DOHH2 (cell line): Measurements from ENCODE around the gene IL9.

ENCODE experiments used
- H3F3A ChIP-seq: fragments of 200-600 bp; sonication (generic), shearing (Covaris generic); 2 replicates; pipeline ENCODE4 v1.6.0; 2016; ENCODE audit warnings: antibody characterized with exemption, mild to moderate bottlenecking; ENCODE audit not compliant: control insufficient read depth, insufficient read depth
- H3K27ac ChIP-seq: fragments of 200-600 bp; sonication (generic); 2 replicates; pipeline ENCODE4 v1.5.1; 2014; ENCODE audit warnings: low read depth, mild to moderate bottlenecking, low read length, moderate library complexity
- H3K27me3 ChIP-seq: fragments of 200-600 bp; sonication (generic); 2 replicates; pipeline ENCODE4 v1.6.1; 2014; ENCODE audit warnings: mild to moderate bottlenecking, low read length, mixed read lengths; ENCODE audit not compliant: control insufficient read depth
- H3K36me3 ChIP-seq: fragments of 200-600 bp; sonication (generic); 2 replicates; pipeline ENCODE4 v1.6.1; 2014; ENCODE audit warnings: mild to moderate bottlenecking, low read length, moderate library complexity, mixed read lengths; ENCODE audit not compliant: control insufficient read depth
- H3K4me1 ChIP-seq: fragments of 200-600 bp; sonication (generic); 2 replicates; pipeline ENCODE4 v1.6.1; 2014; ENCODE audit warnings: mild to moderate bottlenecking, low read length, mixed read lengths; ENCODE audit not compliant: control insufficient read depth
- H3K4me2 ChIP-seq: fragments of 200-600 bp; sonication (generic); 2 replicates; pipeline ENCODE4 v1.6.0; 2014; ENCODE audit warnings: mild to moderate bottlenecking, low read length, moderate library complexity
- H3K4me3 ChIP-seq: fragments of 200-600 bp; sonication (generic); 2 replicates; pipeline ENCODE4 v1.5.1; 2014; ENCODE audit warnings: mild to moderate bottlenecking, low read length, mixed read lengths
- H3K79me2 ChIP-seq: fragments of 200-600 bp; sonication (generic); 2 replicates; pipeline ENCODE4 v1.6.1; 2014; ENCODE audit warnings: mild to moderate bottlenecking, low read length, mixed read lengths; ENCODE audit not compliant: control insufficient read depth
- H3K9me2 ChIP-seq: fragments of 200-600 bp; sonication (generic); replicated peaks from 2 replicates; pipeline ENCODE4 v1.6.1; 2014; ENCODE audit warnings: mild to moderate bottlenecking, low read length, mixed read lengths; ENCODE audit not compliant: control insufficient read depth
- H3K9me3 ChIP-seq: fragments of 200-600 bp; sonication (generic); 2 replicates; pipeline ENCODE4 v1.6.1; 2014; ENCODE audit warnings: antibody characterized with exemption, low read length, mixed read lengths; ENCODE audit not compliant: control insufficient read depth, insufficient read depth
- H4K20me1 ChIP-seq: fragments of 200-600 bp; sonication (generic); 2 replicates; pipeline ENCODE4 v1.6.0; 2014; ENCODE audit warnings: low read depth, mild to moderate bottlenecking, antibody characterized with exemption, low read length, moderate library complexity; ENCODE audit not compliant: control insufficient read depth, insufficient read depth
- CTCF ChIP-seq: fragments of 200-600 bp; sonication (generic); IDR thresholded peaks from one replicate; pipeline ENCODE4 v1.5.1; 2014; ENCODE audit warnings: antibody characterized with exemption, mild to moderate bottlenecking, low read depth, low read length; ENCODE audit not compliant: poor library complexity, severe bottlenecking
- EZH2phosphoT487 ChIP-seq: fragments of 200-600 bp; sonication (generic); IDR thresholded peaks from 2 replicates; pipeline ENCODE4 v1.6.1; 2017; ENCODE audit warnings: borderline replicate concordance, mild to moderate bottlenecking, antibody characterized with exemption, low read length, moderate library complexity, mixed read lengths

IL9 gene

GRCh38 chr5:135874461-135874860 is 21.2 kb downstream of the IL9 start:
- H3K36me3 ChIP-seq = no peaks in the 10 kb centered on the region
- H3F3A ChIP-seq = no peaks in the 10 kb centered on the region
- no peak overlapping the region for H3K4me2 ChIP-seq
- no peaks in the 10 kb centered on the region for H3K79me2 ChIP-seq
- H3K4me1 ChIP-seq = no peaks in the 10 kb centered on the region
- no peak overlapping the region for H3K4me3 ChIP-seq
- H3K27me3 ChIP-seq = peaks cover 6% of the 10 kb centered on the region; the same call in 1 of the 2 replicates
- H3K9me3 ChIP-seq = no peaks in the 10 kb centered on the region
- TF ChIP-seq EZH2phosphoT487 = no peak
- TF ChIP-seq CTCF = no peak
- no peaks in the 10 kb centered on the region for H3K9me2 ChIP-seq
- H3K27ac ChIP-seq = no peak overlapping the region
- no peaks in the 10 kb centered on the region for H4K20me1 ChIP-seq

- no peaks in the 10 kb centered on the region for H3K9me2 ChIP-seq
- no peaks in the 10 kb centered on the region for H3F3A ChIP-seq
- no peak overlapping the region for H3K27ac ChIP-seq
- no peaks in the 10 kb centered on the region for H3K36me3 ChIP-seq
- H3K4me3 ChIP-seq = no peak overlapping the region
- H4K20me1 ChIP-seq = no peaks in the 10 kb centered on the region
- no peak overlapping the region for H3K4me2 ChIP-seq
- H3K27me3 ChIP-seq = peaks cover 6% of the 10 kb centered on the region; the same call in 1 of the 2 replicates
- H3K79me2 ChIP-seq = no peaks in the 10 kb centered on the region
- H3K4me1 ChIP-seq = no peaks in the 10 kb centered on the region
- TF ChIP-seq EZH2phosphoT487 (no peak), CTCF (no peak)
- no peaks in the 10 kb centered on the region for H3K9me3 ChIP-seq
Measured at GRCh38 chr5:135873831-135874230, 21.8 kb downstream of the IL9 start.

- TF ChIP-seq CTCF (no peak), EZH2phosphoT487 (no peak)
- Histone ChIP-seq H3K27ac (no peak overlapping the region), H3K4me3 (no peak overlapping the region), H3K9me3 (no peaks in the 10 kb centered on the region), H3F3A (no peaks in the 10 kb centered on the region), H3K4me1 (no peaks in the 10 kb centered on the region), H4K20me1 (no peaks in the 10 kb centered on the region), H3K9me2 (no peaks in the 10 kb centered on the region), H3K79me2 (no peaks in the 10 kb centered on the region), H3K27me3 (peaks cover 9% of the 10 kb centered on the region; the same call in 1 of the 2 replicates), H3K36me3 (no peaks in the 10 kb centered on the region), H3K4me2 (no peak overlapping the region)
Measured at GRCh38 chr5:135871268-135871915, 24.2 kb downstream of the IL9 start.
